Stimulated activated naive CD8-positive, alpha-beta T cell treated with anti-CD3 and anti-CD28 coated beads, Interleukin-15, Interleukin-2, amounts not matched to agents 100 U/mL and 50 U/mL, for 24 hours (primary cell): ENCODE measurements around the gene RPS23.
A peak's percentile ranks its signal among the peaks of the same experiment; 100 is the strongest.
"Not testable (repeated sequence)": the region's sequence is repeated elsewhere in the genome, so short reads cannot be mapped to it uniquely, and the experiment has no call there.

ENCODE experiments used
- ATAC-seq: fragments of 150-1000 bp; cut with Tn5 transposase; one replicate; pipeline ENCODE4 v1.10.0; 2021
- DNase-seq: peaks from one replicate; pipeline ENCODE4 v3.0.0; 2021

RPS23 gene

GRCh38 chr5:82287625-82288024, 9.5 kb upstream of the RPS23 start:
- DNase-seq (no peak), ATAC-seq (no peak)

DNA sequence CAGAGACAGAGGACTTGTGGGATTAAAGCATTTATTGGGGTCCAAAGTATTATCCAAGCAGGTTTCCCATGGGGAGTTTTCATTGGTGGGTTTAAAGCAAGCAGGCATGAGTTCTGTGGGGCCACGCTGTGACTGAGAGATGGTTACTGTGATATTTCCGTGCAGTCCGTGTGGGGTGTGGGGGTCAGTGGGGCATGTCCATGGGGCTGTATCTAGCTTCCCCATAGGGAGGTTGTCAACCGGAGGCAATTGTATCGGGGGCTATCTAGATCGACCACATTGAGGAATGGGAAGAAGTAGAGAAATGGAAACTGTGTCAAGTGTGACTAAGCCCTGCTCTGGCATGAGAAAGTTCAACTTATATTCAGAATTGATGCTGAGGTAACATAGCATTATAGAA, 7.1 kb upstream of the RPS23 start:
- DNase-seq (no peak), ATAC-seq (no peak)

- DNase-seq (no peak), ATAC-seq (no peak)
Observed at GRCh38 chr5:82283893-82284292, 5.7 kb upstream of the RPS23 start.

GRCh38 chr5:82278711-82279370, 687 bp upstream of the RPS23 start:
- DNase-seq, result no peak
- ATAC-seq, result no peak

- DNase-seq (no peak), ATAC-seq (no peak)
Observed at GRCh38 chr5:82277613-82277986, 554 bp downstream of the RPS23 start.

DNA sequence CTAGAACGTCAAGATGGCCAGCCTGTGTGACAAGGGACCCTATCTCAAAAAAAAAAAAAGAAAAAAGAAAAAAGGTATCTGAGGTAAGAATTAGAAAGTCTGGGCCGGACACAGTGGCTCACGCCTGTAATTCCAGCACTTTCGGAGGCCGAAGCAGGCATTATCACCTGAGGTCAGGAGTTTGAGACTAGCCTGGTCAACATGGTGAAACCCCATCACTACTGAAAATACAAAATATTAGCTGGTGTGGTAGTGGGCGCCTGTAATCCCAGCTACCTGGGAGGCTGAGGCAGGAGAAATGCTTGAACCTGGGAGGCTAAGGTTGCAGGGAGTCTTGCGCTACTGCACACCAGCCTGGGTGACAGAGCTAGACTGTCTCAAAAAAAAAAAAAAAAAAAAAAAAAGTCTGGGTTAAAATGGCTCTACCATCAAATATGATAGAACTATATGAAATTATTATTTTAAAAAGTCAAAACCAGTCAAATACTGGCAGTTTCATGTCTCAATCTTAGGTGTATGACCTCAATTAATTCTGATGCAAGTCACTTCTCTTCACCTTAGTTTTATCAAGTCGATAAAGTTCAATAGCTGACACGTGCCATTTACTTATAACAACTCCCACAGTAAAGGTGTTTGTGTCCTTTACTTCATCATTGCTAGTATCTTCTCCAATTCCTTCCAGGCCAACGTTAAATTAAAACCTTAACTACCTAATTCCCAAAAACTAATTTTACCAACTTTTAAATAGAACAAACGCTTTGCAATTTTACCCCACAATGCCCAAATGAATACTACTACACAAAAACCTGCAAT, 1.1 kb downstream of the RPS23 start:
- ATAC-seq (no peak), DNase-seq (no peak)

GRCh38 chr5:82275216-82275664, 2.9 kb downstream of the RPS23 start:
- no peak for DNase-seq
- no peak for ATAC-seq

GRCh38 chr5:82274343-82275211, 3.6 kb downstream of the RPS23 start:
- DNase-seq, result peak; percentile 31

GRCh38 chr5:82273426-82273825, 4.7 kb downstream of the RPS23 start:
- DNase-seq, ATAC-seq: not testable (repeated sequence)

More at GRCh38 chr5:82274343-82275211, 3.6 kb downstream of the RPS23 start:
- ATAC-seq, result no peak

GRCh38 chr5:82272571-82273356, 5.4 kb downstream of the RPS23 start:
- ATAC-seq, result not testable (repeated sequence)
- peak; percentile 19 for DNase-seq

DNA sequence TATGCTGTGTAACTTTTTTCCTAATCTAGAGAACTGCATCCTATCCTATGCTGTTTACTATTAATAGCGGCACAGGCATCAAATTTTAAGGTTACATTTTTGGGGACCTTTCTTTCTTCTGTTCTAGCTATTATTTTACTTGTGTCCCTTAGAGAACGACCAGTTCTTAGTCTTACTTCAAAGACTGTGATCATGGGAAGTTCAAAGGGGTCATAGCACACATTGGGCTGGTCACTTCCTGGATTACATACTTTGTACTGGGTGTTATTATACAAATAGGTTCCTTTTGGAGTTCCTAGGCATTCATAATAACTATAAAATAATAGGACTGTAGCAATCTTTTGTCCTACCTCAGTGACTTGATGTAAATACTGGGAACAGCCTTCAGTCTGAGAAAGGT, 8.8 kb downstream of the RPS23 start:
- DNase-seq, ATAC-seq: not testable (repeated sequence)

DNA sequence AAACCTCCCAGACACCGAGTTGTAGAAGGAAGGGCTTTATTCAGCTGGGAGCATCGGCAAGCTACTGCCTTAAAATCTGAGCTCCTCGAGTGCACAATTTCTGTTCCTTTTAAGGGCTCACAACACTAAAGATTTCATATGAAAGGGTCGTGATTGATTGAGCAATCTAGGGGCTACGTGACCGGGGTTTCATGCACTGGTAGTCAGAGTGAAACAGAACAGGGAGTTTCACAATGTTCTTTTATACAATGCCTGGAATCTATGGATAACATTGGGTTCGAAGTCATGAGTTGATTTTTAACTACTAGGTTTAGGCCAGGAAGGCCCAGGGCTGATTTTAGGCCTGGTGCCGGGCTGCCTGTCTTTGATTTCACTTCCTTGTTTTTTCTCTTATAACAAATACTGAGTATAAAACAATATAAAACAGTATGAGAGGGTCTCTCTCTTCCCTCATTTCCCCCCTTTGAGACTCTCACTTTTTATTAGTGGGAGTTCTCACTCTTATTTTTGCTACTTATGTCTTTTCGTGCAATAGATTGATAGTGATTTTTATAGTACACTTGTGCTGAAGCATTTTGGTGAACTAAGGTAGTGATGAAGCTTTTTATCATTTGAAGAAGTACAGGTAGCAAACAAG, 10.7 kb downstream of the RPS23 start:
- ATAC-seq, DNase-seq: not testable (repeated sequence)

DNA sequence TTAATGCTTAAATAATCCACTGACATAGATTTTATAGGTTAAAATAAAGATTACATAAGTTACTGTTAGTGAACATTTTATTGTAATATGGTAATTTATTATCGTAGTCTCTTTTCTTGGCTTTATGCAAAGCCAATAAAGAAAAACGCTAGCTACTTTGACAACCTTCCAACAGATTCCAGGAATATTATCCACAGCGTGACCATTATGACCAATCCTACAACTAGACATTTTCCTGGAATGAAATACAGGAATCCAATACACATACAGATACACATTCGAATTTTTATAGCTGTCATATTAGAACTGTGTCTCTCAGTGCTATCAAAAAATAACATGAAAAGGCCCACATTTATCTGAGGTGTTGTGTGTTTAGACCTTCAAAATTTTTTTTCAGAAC, 13.1 kb downstream of the RPS23 start:
- ATAC-seq, result no peak
- no peak for DNase-seq

- ATAC-seq (no peak), DNase-seq (no peak)
Observed at GRCh38 chr5:82259172-82259800, 18.9 kb downstream of the RPS23 start.

GRCh38 chr5:82257729-82258128, 20.4 kb downstream of the RPS23 start:
- no peak for ATAC-seq
- DNase-seq, result no peak

DNA sequence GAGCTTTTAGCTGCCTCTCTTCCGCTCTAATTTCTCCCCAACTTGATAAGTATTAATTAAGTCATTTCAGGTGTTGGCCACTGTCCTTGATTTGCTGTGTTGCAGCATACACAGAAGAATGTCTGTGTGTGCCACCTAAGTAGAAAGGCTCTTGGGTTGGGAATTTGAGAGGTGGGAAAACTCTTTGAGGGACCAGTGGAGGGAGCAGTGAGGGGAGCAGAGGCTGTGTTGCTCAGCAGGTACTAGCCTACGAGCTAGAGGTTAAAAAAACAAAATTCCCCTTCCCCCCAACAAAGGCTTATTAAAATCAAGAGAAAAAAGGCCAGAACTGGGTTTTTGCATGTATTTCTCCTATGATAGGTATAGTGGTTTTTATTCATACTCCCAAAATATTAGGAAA, 20.9 kb downstream of the RPS23 start:
- DNase-seq, result no peak
- ATAC-seq, result no peak

GRCh38 chr5:82255844-82256243, 22.3 kb downstream of the RPS23 start:
- ATAC-seq (no peak), DNase-seq (no peak)

- ATAC-seq (no peak), DNase-seq (no peak)
Observed at GRCh38 chr5:82252744-82253143, 25.4 kb downstream of the RPS23 start.

- DNase-seq (no peak), ATAC-seq (no peak)
Observed at GRCh38 chr5:82246960-82247574, 31.1 kb downstream of the RPS23 start.
